Measurements from ENCODE around the gene PRCD.
A peak's percentile ranks its signal among the peaks of the same experiment; 100 is the strongest.

PRCD gene

GRCh38 chr17:76495663-76496400 is 44.0 kb upstream of the PRCD start:
- H3K27ac ChIP-seq, result peak overlapping the region; percentile 53
- TF ChIP-seq, protein P1, sequence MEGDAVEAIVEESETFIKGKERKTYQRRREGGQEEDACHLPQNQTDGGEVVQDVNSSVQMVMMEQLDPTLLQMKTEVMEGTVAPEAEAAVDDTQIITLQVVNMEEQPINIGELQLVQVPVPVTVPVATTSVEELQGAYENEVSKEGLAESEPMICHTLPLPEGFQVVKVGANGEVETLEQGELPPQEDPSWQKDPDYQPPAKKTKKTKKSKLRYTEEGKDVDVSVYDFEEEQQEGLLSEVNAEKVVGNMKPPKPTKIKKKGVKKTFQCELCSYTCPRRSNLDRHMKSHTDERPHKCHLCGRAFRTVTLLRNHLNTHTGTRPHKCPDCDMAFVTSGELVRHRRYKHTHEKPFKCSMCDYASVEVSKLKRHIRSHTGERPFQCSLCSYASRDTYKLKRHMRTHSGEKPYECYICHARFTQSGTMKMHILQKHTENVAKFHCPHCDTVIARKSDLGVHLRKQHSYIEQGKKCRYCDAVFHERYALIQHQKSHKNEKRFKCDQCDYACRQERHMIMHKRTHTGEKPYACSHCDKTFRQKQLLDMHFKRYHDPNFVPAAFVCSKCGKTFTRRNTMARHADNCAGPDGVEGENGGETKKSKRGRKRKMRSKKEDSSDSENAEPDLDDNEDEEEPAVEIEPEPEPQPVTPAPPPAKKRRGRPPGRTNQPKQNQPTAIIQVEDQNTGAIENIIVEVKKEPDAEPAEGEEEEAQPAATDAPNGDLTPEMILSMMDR (conservative IDR thresholded peaks at IDR 0.05), result no peak

DNA sequence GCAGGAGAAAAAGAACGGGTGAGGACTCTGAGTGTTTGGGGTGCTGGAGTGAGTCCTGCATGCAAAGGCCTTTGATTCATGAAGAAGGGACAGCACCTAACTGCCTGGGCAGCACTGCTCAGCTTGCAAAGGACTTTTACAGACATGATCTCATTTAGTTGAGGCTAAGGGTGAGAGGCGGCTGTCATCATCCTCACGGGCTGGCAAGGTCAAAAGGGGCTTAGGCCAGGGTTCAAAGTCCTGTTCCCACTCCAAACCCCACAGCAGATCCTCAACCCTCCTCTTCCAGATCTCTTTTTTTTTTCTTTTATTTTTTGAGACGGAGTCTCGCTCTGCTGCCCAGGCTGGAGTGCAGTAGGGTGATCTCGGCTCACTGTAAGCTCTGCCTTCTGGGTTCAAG is 43.4 kb upstream of the PRCD start:
- TF ChIP-seq, protein P1 (conservative IDR thresholded peaks at IDR 0.05), result no peak
- peak overlapping the region; percentile 53 for H3K27ac ChIP-seq

DNA sequence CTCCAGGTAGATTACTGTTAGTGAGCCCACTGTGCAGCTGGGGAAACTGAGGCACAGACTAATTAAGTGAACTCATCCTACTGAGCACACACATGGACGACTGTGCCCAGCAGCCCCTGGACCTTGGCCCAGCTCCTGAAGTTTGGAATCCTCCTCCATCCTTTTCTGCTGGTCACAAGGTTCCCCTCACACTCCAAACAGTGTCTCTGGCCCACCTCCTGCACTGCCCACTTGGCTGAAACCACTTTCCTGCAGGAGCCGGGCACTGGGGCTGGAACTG is 42.2 kb upstream of the PRCD start:
- no peak overlapping the region for H3K27ac ChIP-seq
- TF ChIP-seq, protein P1 (conservative IDR thresholded peaks at IDR 0.05), result no peak

DNA sequence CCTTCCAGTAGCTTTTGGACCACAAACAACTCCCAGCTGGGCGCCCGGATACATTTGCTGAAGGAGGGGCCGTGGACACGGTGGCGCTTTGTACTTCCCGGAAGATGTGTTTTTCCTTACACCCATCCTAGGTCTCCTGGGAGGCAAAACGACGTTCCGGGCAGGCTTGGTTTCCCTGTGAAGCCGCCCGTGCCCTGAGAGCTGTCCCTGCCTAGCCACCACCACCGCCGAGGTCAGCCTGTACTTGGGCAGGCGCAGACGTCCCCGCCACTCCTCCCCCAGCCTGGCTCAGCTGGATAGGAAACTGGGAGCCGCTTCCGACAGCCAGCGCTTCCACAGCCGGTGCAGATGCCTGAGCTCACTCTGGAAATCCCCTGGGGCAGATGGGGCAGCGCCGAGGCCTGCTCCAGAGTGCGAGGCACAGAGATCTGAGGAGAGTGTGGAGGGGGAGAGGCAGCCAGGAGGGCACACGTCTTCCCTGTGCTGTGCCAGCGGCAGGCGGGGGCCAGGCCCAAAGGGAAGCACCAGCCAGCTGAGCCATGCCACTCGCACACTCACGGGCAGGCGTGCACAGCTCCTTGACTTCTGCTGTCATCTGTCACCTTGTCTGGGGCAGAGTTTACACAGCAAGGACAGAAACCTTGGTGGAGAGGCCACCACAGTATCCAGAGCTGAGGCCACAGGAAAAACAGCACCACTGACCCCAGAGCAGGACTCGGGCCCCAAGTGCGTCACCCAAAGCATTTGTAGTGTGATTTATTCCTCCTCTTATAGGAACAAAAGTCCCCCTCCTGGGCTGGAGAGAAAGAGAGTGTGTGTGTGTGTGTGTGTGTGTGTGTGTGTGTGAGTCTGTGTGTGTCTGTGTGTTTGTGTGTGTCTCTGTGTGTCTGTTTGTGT is 41.6 kb upstream of the PRCD start:
- H3K27ac ChIP-seq, result no peak overlapping the region
- TF ChIP-seq, protein P1 (conservative IDR thresholded peaks at IDR 0.05), result no peak

DNA sequence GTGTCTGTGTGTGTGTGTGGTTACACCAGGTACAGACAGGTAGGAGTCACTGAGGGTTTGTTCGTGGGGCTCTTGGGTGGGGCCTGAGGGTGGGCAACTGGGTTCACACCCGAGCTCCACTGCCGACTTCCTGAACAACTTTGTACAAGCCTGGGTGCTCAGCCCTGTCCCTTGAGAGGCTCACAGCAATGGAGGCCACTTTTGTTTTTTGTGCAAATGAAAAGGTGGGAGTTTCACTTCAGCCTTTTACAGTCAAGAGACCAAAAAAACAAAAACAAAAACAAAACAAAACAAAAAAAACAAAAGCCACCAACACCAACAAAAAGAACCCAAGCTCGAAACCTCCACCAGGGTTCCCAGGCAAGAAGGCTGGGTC is 41.0 kb upstream of the PRCD start:
- H3K27ac ChIP-seq, result no peak overlapping the region
- TF ChIP-seq, protein P1 (conservative IDR thresholded peaks at IDR 0.05), result no peak

DNA sequence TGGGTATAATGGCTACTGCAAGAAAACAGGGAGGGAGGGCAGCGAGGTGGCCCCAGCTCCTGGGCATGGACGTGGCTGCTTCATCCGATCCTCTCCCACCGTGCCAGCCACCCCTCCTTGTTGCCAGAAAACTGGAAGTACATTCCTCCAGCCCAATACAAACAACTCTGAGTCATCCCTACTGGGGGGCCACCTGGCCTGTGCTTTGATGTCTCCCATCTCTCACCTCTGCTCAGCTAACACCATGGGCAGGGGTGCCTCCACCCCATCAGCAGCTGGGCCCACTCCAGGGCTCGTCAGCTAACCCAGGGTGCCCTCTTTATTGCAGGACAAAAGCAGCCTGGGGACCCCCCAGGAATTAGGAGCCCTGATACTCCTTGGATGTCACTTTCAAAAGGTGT is 40.6 kb upstream of the PRCD start:
- TF ChIP-seq, protein P1 (conservative IDR thresholded peaks at IDR 0.05), result no peak
- H3K27ac ChIP-seq, result no peak overlapping the region

DNA sequence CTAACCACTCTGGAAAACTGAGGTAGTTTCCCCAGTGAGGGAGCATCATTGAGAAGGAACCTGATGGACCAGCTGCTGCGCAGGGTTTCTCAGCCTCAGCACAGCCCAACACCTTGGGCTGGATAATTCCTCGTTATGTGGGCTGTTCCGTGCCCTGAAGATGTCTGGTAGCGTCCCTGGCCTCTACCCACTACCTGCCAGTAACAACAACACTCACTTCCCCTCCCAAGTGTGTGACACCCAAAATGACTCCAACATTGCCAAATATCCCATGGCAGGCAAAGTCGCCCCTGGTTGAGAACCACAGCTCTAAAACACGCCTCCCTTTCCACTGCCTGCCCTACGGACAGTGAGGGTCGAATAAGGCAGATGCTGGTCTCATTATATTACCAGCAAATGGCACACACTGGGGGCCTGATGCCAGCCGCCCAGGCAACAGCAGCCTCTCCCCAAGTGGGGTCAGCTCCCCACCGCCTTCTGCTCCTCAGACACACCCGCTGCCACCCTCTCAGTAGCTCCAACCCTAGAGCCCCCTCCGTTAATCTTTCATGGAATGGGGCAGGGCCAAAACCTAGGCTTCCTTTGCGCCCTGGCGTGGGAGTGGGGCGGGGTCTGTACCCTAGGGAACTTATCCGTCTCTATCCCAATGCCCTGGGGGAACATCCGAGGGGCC is 39.6 kb upstream of the PRCD start:
- peak overlapping the region; percentile 63; the same call in 1 of the 2 replicates for H3K27ac ChIP-seq
- TF ChIP-seq, protein P1 (conservative IDR thresholded peaks at IDR 0.05), result no peak
